Measurements from ENCODE around the gene PCSK6. TPM values are rescaled to one million over a fixed set of nuclear protein-coding genes. Genes with fewer than 3 reads are reported as not detected.

Gene PCSK6
- total and polyA plus RNA-seq, 2 donors from 2014 or later, result 3.8 to 7.3 TPM

DNA sequence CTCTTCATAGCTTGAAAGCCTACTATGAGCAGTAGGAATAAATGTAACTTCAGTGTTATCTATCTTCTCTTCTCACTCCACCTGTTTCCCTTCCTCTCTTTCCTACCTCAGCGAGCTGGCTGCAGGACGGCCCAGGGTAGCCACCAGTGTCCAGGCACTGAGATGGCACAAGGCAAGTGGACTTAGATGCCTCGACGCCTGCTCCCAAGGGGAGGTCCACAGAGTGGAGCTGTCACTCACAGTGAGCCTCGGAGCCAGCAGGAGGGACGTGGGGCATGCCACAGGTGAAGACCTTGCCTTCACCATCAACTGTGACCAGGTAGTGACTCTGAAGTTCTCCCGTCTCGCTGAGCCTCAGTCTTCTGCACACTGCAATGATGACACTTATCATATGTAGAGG, 88.2 kb downstream of the PCSK6 start:
- Histone ChIP-seq H3K27ac (ENCODE audit: low read depth in 2 of 2, low read length in 2 of 2) (no peak overlapping the region), H3K9ac (ENCODE audit: low read length in 3 of 3) (no peak overlapping the region), H3K27me3 (ENCODE audit: control insufficient read depth, insufficient read depth, low read length) (no peaks in the 10 kb centered on the region), H3K36me3 (ENCODE audit: control insufficient read depth in 2 of 3, insufficient read depth in 3 of 3, low read length in 3 of 3) (no peaks in the 10 kb centered on the region), H3K4me3 (ENCODE audit: low read length in 3 of 3) (no peak overlapping the region), H3K9me3 (ENCODE audit: control insufficient read depth in 2 of 3, insufficient read depth in 1 of 3, low read length in 3 of 3) (no peaks in the 10 kb centered on the region), H3K4me1 (ENCODE audit: control insufficient read depth in 2 of 3, insufficient read depth in 2 of 3, low read depth in 1 of 3, low read length in 3 of 3) (no peaks in the 10 kb centered on the region)
- TF ChIP-seq, protein P1, sequence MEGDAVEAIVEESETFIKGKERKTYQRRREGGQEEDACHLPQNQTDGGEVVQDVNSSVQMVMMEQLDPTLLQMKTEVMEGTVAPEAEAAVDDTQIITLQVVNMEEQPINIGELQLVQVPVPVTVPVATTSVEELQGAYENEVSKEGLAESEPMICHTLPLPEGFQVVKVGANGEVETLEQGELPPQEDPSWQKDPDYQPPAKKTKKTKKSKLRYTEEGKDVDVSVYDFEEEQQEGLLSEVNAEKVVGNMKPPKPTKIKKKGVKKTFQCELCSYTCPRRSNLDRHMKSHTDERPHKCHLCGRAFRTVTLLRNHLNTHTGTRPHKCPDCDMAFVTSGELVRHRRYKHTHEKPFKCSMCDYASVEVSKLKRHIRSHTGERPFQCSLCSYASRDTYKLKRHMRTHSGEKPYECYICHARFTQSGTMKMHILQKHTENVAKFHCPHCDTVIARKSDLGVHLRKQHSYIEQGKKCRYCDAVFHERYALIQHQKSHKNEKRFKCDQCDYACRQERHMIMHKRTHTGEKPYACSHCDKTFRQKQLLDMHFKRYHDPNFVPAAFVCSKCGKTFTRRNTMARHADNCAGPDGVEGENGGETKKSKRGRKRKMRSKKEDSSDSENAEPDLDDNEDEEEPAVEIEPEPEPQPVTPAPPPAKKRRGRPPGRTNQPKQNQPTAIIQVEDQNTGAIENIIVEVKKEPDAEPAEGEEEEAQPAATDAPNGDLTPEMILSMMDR (IDR thresholded peaks at IDR 0.05; ENCODE audit: borderline replicate concordance, extremely low read depth, insufficient read depth), result no peak
- FAIRE-seq (no peak), DNase-seq (no peak)
- intact Hi-C loops (cut with DNase I), result no loop called here

DNA sequence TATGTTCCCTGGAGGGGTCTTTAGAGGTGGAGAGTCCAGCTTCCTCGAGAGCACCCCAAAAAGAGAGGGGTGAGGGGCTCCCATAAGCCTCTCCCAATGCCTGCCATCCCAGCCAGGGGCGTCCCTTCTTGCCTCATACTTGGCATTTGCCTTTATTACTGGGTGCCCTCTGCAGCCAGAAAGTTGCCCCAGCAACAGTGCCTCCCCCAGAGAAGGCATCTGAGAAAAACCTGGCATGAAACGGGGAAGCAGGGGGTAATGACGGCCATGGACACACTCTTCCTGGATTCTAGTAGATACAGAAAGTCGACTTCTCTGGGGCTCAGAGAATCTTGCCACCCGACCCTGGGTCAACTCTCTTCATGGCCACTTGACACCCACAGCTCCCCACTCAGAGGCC, 90.1 kb downstream of the PCSK6 start:
- Histone ChIP-seq H3K9ac (ENCODE audit: low read length in 3 of 3) (no peak overlapping the region), H3K4me1 (ENCODE audit: control insufficient read depth in 2 of 3, insufficient read depth in 2 of 3, low read depth in 1 of 3, low read length in 3 of 3) (no peaks in the 10 kb centered on the region), H3K9me3 (ENCODE audit: control insufficient read depth in 2 of 3, insufficient read depth in 1 of 3, low read length in 3 of 3) (no peaks in the 10 kb centered on the region), H3K36me3 (ENCODE audit: control insufficient read depth in 2 of 3, insufficient read depth in 3 of 3, low read length in 3 of 3) (no peaks in the 10 kb centered on the region), H3K27ac (ENCODE audit: low read depth in 2 of 2, low read length in 2 of 2) (no peak overlapping the region), H3K4me3 (ENCODE audit: low read length in 3 of 3) (no peak overlapping the region), H3K27me3 (ENCODE audit: control insufficient read depth, insufficient read depth, low read length) (no peaks in the 10 kb centered on the region)
- DNase-seq, result no peak
- intact Hi-C loops (cut with DNase I), result no loop called here
- TF ChIP-seq, protein P1 (IDR thresholded peaks at IDR 0.05; ENCODE audit: borderline replicate concordance, extremely low read depth, insufficient read depth), result no peak
- FAIRE-seq, result no peak

DNA sequence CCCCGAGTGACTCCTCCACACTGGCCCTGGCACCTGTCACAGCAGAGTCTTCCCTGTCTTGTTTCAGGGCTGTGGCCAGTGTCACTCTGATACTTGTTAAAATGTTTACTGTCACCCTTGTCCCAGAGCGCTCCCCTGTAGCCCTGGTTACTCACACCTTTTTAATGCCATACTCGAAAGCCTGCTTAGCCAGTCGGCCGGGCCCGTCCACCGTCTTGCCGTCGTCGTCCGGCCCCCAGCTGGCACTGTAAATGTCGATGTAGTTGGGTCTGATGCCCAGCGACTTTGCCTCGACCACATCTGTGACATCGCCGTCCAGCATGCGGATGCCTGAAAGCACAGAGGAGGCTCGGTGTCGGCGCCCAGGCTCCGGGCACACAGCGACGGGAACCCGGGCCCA, 91.3 kb downstream of the PCSK6 start:
- no peak overlapping the region for H3K9ac ChIP-seq (ENCODE audit: low read length in 3 of 3)
- intact Hi-C loops (cut with DNase I), result no loop called here
- no peak for FAIRE-seq

More for the DNA sequence above, 91.3 kb downstream of the PCSK6 start:
- TF ChIP-seq, protein P1 (IDR thresholded peaks at IDR 0.05; ENCODE audit: borderline replicate concordance, extremely low read depth, insufficient read depth), result no peak
- no peak overlapping the region for H3K4me3 ChIP-seq (ENCODE audit: low read length in 3 of 3)
- no peak overlapping the region for H3K27ac ChIP-seq (ENCODE audit: low read depth in 2 of 2, low read length in 2 of 2)
- no peak for DNase-seq
- H3K9me3 ChIP-seq (ENCODE audit: control insufficient read depth in 2 of 3, insufficient read depth in 1 of 3, low read length in 3 of 3), result no peaks in the 10 kb centered on the region
- H3K27me3 ChIP-seq (ENCODE audit: control insufficient read depth, insufficient read depth, low read length), result no peaks in the 10 kb centered on the region
- H3K4me1 ChIP-seq (ENCODE audit: control insufficient read depth in 2 of 3, insufficient read depth in 2 of 3, low read depth in 1 of 3, low read length in 3 of 3), result no peaks in the 10 kb centered on the region
- no peaks in the 10 kb centered on the region for H3K36me3 ChIP-seq (ENCODE audit: control insufficient read depth in 2 of 3, insufficient read depth in 3 of 3, low read length in 3 of 3)
